H1 (cell line): ENCODE data around the gene POLR3E. TPM values are rescaled to one million over a fixed set of nuclear protein-coding genes. Genes with fewer than 3 reads are reported as not detected.

Experiments
- CTCF ChIA-PET: fragments of 300-600 bp; sonication (Branson Sonifier 250); formaldehyde crosslinking; loops from one replicate; lab custom pipeline; 2021; ENCODE audit not compliant: partially characterized antibody; lab: Charles Lee
- POLR2A ChIA-PET: fragments of 300-600 bp; sonication (Branson Sonifier 250); formaldehyde crosslinking; loops from one replicate; lab custom pipeline; 2021; ENCODE audit warnings: inconsistent platforms; ENCODE audit not compliant: partially characterized antibody; lab: Charles Lee
- DNase-seq, 2 experiments: peaks; one replicate each; pipeline versions ENCODE4 v3.0.0 to v3.0.0-alpha.2; 2010 to 2022; ENCODE audit warnings: low spot score in 2 of 2, low read depth in 1 of 2, mixed read lengths in 1 of 2
- FAIRE-seq: peaks from 2 replicates; lab custom pipeline; 2011; peaks lifted over from hg19 to GRCh38; lab: Jason Lieb, UNC
- H2AFZ ChIP-seq: 2 replicates; pipeline ENCODE4 v1.8.1; 2012; ENCODE audit warnings: low read length, inconsistent platforms
- H2AK5ac ChIP-seq: 2 replicates; pipeline ENCODE4 v1.6.1; 2013; ENCODE audit warnings: low read depth, low read length
- H2BK120ac ChIP-seq: replicated peaks from 2 replicates; pipeline ENCODE3; 2013; ENCODE audit warnings: low read depth, low read length, inconsistent platforms
- H2BK12ac ChIP-seq: 2 replicates; pipeline ENCODE4 v1.6.1; 2013; ENCODE audit warnings: low read depth, low read length
- H2BK15ac ChIP-seq: 2 replicates; pipeline ENCODE4 v1.6.1; 2013; ENCODE audit warnings: low read length
- H2BK20ac ChIP-seq: 2 replicates; pipeline ENCODE4 v1.6.1; 2013; ENCODE audit warnings: low read length
- H2BK5ac ChIP-seq: 2 replicates; pipeline ENCODE4 v1.6.1; 2013; ENCODE audit warnings: low read depth, low read length
- H3K14ac ChIP-seq: 2 replicates; pipeline ENCODE4 v1.6.1; 2013; ENCODE audit warnings: inconsistent platforms; ENCODE audit not compliant: insufficient read length
- H3K18ac ChIP-seq: 2 replicates; pipeline ENCODE4 v1.6.1; 2013; ENCODE audit warnings: low read length; ENCODE audit errors: extremely low read depth
- H3K23ac ChIP-seq: 2 replicates; pipeline ENCODE4 v1.6.1; 2013; ENCODE audit warnings: inconsistent platforms; ENCODE audit not compliant: insufficient read length
- H3K23me2 ChIP-seq: 2 replicates; pipeline ENCODE4 v1.6.1; 2013; ENCODE audit warnings: low read depth, low read length
- H3K27ac ChIP-seq: 2 replicates; pipeline ENCODE4 v1.6.1; 2011; ENCODE audit warnings: low read depth, low read length, inconsistent platforms
- H3K27me3 ChIP-seq, 4 experiments: replicated peaks in 1 of 4; 1 replicate in 1 of 4; 2 replicates in 3 of 4; pipeline versions ENCODE4 v1.6.1 to v1.8.1; 2011 to 2013; ENCODE audit warnings: low read length in 3 of 4, mild to moderate bottlenecking in 3 of 4, inconsistent platforms in 2 of 4, mixed read lengths in 2 of 4, moderate library complexity in 1 of 4; ENCODE audit not compliant: control insufficient read depth in 3 of 4, insufficient read depth in 3 of 4; ENCODE audit errors: extremely low read depth in 1 of 4
- H3K36me3 ChIP-seq, 4 experiments: 2 replicates each; pipeline versions ENCODE4 v1.6.1 to v1.8.1; 2011 to 2013; ENCODE audit warnings: mild to moderate bottlenecking in 4 of 4, low read length in 3 of 4, moderate library complexity in 2 of 4, control low read depth in 1 of 4, inconsistent platforms in 1 of 4; ENCODE audit not compliant: insufficient read depth in 4 of 4, control insufficient read depth in 2 of 4
- H3K4ac ChIP-seq: replicated peaks from 2 replicates; pipeline ENCODE3; 2013; ENCODE audit warnings: low read length, low read depth, mixed read lengths, inconsistent platforms; ENCODE audit not compliant: insufficient read length
- H3K4me1 ChIP-seq, 4 experiments: replicated peaks in 1 of 4; 1 replicate in 1 of 4; 2 replicates in 3 of 4; pipeline versions ENCODE4 v1.6.1 to v1.8.1; 2011 to 2013; ENCODE audit warnings: low read length in 3 of 4, inconsistent platforms in 2 of 4, mixed read lengths in 1 of 4; ENCODE audit not compliant: insufficient read depth in 4 of 4, control insufficient read depth in 3 of 4
- H3K4me2 ChIP-seq, 2 experiments: 2 replicates each; pipeline versions ENCODE4 v1.6.1 to v1.8.1; 2011 to 2013; ENCODE audit warnings: low read depth in 2 of 2, low read length in 2 of 2, control low read depth in 1 of 2, inconsistent platforms in 1 of 2, mild to moderate bottlenecking in 1 of 2; ENCODE audit not compliant: insufficient read depth in 1 of 2
- H3K4me3 ChIP-seq, 4 experiments: fragments of 200-600, 300-600 bp in 1 of 4; sonication (generic), shearing (Covaris generic), sonication (Bioruptor Twin) in 1 of 4; 2 replicates each; pipeline versions ENCODE4 v1.5.1 to v1.8.1; 2011 to 2016; ENCODE audit warnings: low read length in 4 of 4, low read depth in 3 of 4, control low read depth in 2 of 4, inconsistent platforms in 2 of 4, mild to moderate bottlenecking in 2 of 4, mixed read lengths in 1 of 4, moderate library complexity in 1 of 4; ENCODE audit not compliant: insufficient read depth in 2 of 4; ENCODE audit errors: extremely low read depth in 1 of 4
- H3K56ac ChIP-seq: replicated peaks from 2 replicates; pipeline ENCODE3; 2013; ENCODE audit warnings: low read depth, mild to moderate bottlenecking, mixed read lengths, low read length, inconsistent platforms; ENCODE audit not compliant: insufficient read length
- H3K79me1 ChIP-seq: 2 replicates; pipeline ENCODE4 v1.6.1; 2013; ENCODE audit warnings: low read depth, low read length, control low read depth
- H3K79me2 ChIP-seq, 2 experiments: 2 replicates each; pipeline versions ENCODE4 v1.6.1 to v1.8.1; 2012 to 2013; ENCODE audit warnings: low read length in 2 of 2, mild to moderate bottlenecking in 2 of 2, inconsistent platforms in 1 of 2; ENCODE audit not compliant: insufficient read depth in 2 of 2, control insufficient read depth in 1 of 2
- H3K9ac ChIP-seq, 4 experiments: replicated peaks in 1 of 4; 1 replicate in 1 of 4; 2 replicates in 3 of 4; pipeline versions ENCODE4 v1.6.1 to v1.8.1; 2011 to 2013; ENCODE audit warnings: low read depth in 3 of 4, low read length in 3 of 4, control low read depth in 2 of 4, mild to moderate bottlenecking in 2 of 4, moderate library complexity in 2 of 4, inconsistent platforms in 1 of 4; ENCODE audit errors: extremely low read depth in 1 of 4
- H3K9me3 ChIP-seq, 2 experiments: 2 replicates each; pipeline versions ENCODE4 v1.6.1 to v1.8.1; 2012 to 2013; ENCODE audit warnings: mild to moderate bottlenecking in 2 of 2, moderate library complexity in 2 of 2, control low read depth in 1 of 2, inconsistent platforms in 1 of 2, low read depth in 1 of 2, low read length in 1 of 2, mixed read lengths in 1 of 2; ENCODE audit not compliant: insufficient read depth in 2 of 2
- H4K20me1 ChIP-seq, 2 experiments: replicated peaks in 1 of 2; 2 replicates each; pipeline versions ENCODE3 to v1.8.1; 2011 to 2013; ENCODE audit warnings: inconsistent platforms in 2 of 2, low read length in 2 of 2, mild to moderate bottlenecking in 1 of 2; ENCODE audit not compliant: insufficient read depth in 2 of 2, control insufficient read depth in 1 of 2
- H4K5ac ChIP-seq: 2 replicates; pipeline ENCODE4 v1.6.1; 2013; ENCODE audit warnings: low read length, low read depth, mixed read lengths, inconsistent platforms; ENCODE audit not compliant: insufficient read length
- H4K8ac ChIP-seq: 2 replicates; pipeline ENCODE4 v1.8.0; 2013; ENCODE audit warnings: mild to moderate bottlenecking, moderate library complexity, low read length, inconsistent platforms; ENCODE audit not compliant: insufficient read depth; ENCODE audit errors: extremely low read depth
- H4K91ac ChIP-seq: replicated peaks from 2 replicates; pipeline ENCODE3; 2013; ENCODE audit warnings: low read length, mixed read lengths, inconsistent platforms; ENCODE audit not compliant: insufficient read length
- BRCA1 ChIP-seq: IDR thresholded peaks from 2 replicates; pipeline ENCODE4 v1.6.1; 2012; ENCODE audit warnings: low read depth, low read length, improper control_type of control experiment
- CTBP2 ChIP-seq: IDR thresholded peaks from 2 replicates; pipeline ENCODE4 v1.7.0; 2011; ENCODE audit warnings: borderline replicate concordance, mild to moderate bottlenecking, moderate library complexity, mixed read lengths, low read length; ENCODE audit not compliant: insufficient read depth, insufficient read length
- SP1 ChIP-seq: IDR thresholded peaks from 2 replicates; pipeline ENCODE4 v1.6.1; 2011; ENCODE audit warnings: low read depth, low read length
- TAF1 ChIP-seq: IDR thresholded peaks from 2 replicates; pipeline ENCODE4 v1.6.1; 2011; ENCODE audit warnings: mild to moderate bottlenecking, low read depth, low read length
- TCF12 ChIP-seq: IDR thresholded peaks from 2 replicates; pipeline ENCODE4 v1.6.1; 2011; ENCODE audit warnings: low read depth, mild to moderate bottlenecking, low read length
- polyA plus RNA-seq, 7 experiments: library from polyadenylated mRNA; depleted of rRNA in 3 of 7; stranded (reverse) in 5 of 7; unstranded in 2 of 7; fragments of >200 nt in 5 of 7; fragments of 200-250 nt in 2 of 7; gene quantifications; 1 replicate in 5 of 7; 2 replicates in 1 of 7; 4 replicates in 1 of 7; pipeline versions ENCODE4 v1.2.1 to v1.2.3, GENCODE V29; 2011 to 2013; ENCODE audit warnings: missing spikeins in 2 of 7, mixed read lengths in 2 of 7
- total RNA-seq: library from RNA; stranded (reverse); fragmentation: NEBNext Ultra II Directional; extraction: Animal tissue kit (Norgen Biotek cat#: 25700); gene quantifications from 2 replicates; pipeline ENCODE4 v1.2.1, GENCODE V29; 2021

Gene POLR3E
- total and polyA plus RNA-seq, 2 of the 8 experiments (the other 6 are each of a cell fraction or from before 2014, with no cell fraction given): 96.5 to 125 TPM

DNA sequence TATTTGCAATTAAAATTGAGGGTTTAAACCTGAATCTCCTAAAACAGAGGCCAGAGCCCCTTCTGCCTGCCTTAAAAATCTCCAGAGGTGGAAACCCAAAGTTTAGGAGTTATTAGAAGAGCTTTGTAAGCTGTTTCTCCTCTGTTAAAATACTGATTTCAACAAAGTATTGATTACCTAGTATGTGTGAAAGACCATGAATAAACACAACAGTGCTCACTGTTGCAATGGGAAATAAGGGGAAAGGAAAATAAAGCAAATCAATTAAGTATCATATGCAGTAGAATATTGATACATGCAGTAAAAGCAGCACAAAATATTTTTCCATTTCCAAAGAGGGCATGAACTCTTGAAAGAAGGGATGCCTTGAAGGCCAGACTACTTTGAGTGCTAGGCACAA is 62.5 kb downstream of the POLR3E start:
- H3K79me1 ChIP-seq: no peaks in the 10 kb centered on the region
- peak overlapping the region; percentile 61 for H3K4ac ChIP-seq
- ChIA-PET POLR2A (no interaction called here), CTCF (interaction anchor here (1.8 kb wide), 1 partner anchor 13 kb away, joined by 5 read pairs; no protein-coding TSS in a partner anchor)
- DNase-seq (no peak), FAIRE-seq (no peak)
- H4K8ac ChIP-seq: no peak overlapping the region
- no peak overlapping the region for H3K9ac ChIP-seq
- H3K36me3 ChIP-seq: peaks cover 2 to 26% (median 19%) of the 10 kb centered on the region in 4 experiments; a peak in 5 of 8 replicates
- H2BK120ac ChIP-seq: no peak overlapping the region
- no peak overlapping the region for H2AK5ac ChIP-seq
- no peak overlapping the region for H3K56ac ChIP-seq
- H4K91ac ChIP-seq: no peak overlapping the region
- H3K23me2 ChIP-seq: no peaks in the 10 kb centered on the region; the same call in 1 of the 2 replicates
- H3K27ac ChIP-seq: no peak overlapping the region
- no peak overlapping the region for H3K23ac ChIP-seq
- TF ChIP-seq TCF12 (no peak), BRCA1 (no peak), SP1 (no peak), TAF1 (no peak), CTBP2 (no peak)
- H4K20me1 ChIP-seq: peaks cover 2 to 3% of the 10 kb centered on the region in 2 experiments
- H2BK5ac ChIP-seq: no peak overlapping the region; the same call in 1 of the 2 replicates
- no peak overlapping the region for H3K4me2 ChIP-seq
- no peak overlapping the region for H3K4me3 ChIP-seq
- H2BK12ac ChIP-seq: no peak overlapping the region
- H3K4me1 ChIP-seq: peaks cover 0 to 4% (median under 1%) of the 10 kb centered on the region in 4 experiments; a peak in 1 of 7 replicates
- no peak overlapping the region for H3K18ac ChIP-seq
- peaks cover 0 to 7% of the 10 kb centered on the region in 2 experiments; a peak in 2 of 4 replicates for H3K79me2 ChIP-seq
- H3K14ac ChIP-seq: no peak overlapping the region
- H2AFZ ChIP-seq: no peak overlapping the region
- no peak overlapping the region for H2BK20ac ChIP-seq
- no peaks in the 10 kb centered on the region; a peak in 1 of 4 replicates for H3K9me3 ChIP-seq
- no peaks in the 10 kb centered on the region for H3K27me3 ChIP-seq
- no peak overlapping the region for H4K5ac ChIP-seq
- no peak overlapping the region for H2BK15ac ChIP-seq
